Measurements from ENCODE around the gene USP25. TPM values are rescaled to one million over a fixed set of nuclear protein-coding genes. Genes with fewer than 3 reads are reported as not detected.

The USP25 gene
- total RNA-seq, 1 experiment from 2014 or later: 26.1 TPM

DNA sequence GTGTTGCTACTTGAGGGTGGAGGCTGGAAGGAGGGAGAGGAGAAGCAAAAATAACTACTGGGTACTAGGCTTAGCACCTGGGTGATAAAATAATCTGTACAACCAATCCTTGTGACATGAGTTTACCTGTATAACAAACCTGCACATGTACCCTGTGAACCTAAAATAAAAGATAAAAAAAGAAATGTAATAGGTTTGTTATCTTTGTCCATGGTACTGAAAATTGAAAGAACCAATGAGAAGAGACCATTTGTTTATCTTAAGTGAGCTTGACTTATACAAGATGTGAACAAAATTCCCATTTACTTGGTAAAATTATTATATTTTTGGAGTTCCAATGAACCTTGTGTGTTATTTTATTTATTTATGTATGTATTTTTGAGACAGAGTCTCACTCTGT lies 11.1 kb upstream of the USP25 start:
- DNase-seq (ENCODE audit: low read depth, low spot score) (no peak), ATAC-seq (no peak)
- CTCF ChIA-PET: no interaction called here
- Histone ChIP-seq H3K27me3 (ENCODE audit: control insufficient read depth, insufficient read depth, low read length) (no peaks in the 10 kb centered on the region), H3K4me1 (ENCODE audit: control insufficient read depth, insufficient read depth, low read length) (no peaks in the 10 kb centered on the region), H3K36me3 (ENCODE audit: control insufficient read depth, insufficient read depth, low read length) (no peaks in the 10 kb centered on the region), H3K27ac (ENCODE audit: low read length) (no peak overlapping the region), H3K9me3 (ENCODE audit: control insufficient read depth, insufficient read depth, low read depth, low read length) (no peaks in the 10 kb centered on the region), H3K4me3 (ENCODE audit: low read depth in 2 of 2, low read length in 2 of 2) (no peak overlapping the region)
- no TSS peak for BruUV-seq (replicated peaks)
- in situ Hi-C loops (cut with HindIII; ENCODE audit: low pct_unique_long_range_greater_than_20kb, low sequenced_read_pairs): no loop called here
- intact Hi-C loops (cut with micrococcal nuclease; ENCODE audit: unreplicated experiment): no loop called here
- TF ChIP-seq SIN3A (IDR thresholded peaks at IDR 0.05; ENCODE audit: borderline replicate concordance, insufficient read depth, low read depth, low read length): no peak
- TF ChIP-seq, protein P1, sequence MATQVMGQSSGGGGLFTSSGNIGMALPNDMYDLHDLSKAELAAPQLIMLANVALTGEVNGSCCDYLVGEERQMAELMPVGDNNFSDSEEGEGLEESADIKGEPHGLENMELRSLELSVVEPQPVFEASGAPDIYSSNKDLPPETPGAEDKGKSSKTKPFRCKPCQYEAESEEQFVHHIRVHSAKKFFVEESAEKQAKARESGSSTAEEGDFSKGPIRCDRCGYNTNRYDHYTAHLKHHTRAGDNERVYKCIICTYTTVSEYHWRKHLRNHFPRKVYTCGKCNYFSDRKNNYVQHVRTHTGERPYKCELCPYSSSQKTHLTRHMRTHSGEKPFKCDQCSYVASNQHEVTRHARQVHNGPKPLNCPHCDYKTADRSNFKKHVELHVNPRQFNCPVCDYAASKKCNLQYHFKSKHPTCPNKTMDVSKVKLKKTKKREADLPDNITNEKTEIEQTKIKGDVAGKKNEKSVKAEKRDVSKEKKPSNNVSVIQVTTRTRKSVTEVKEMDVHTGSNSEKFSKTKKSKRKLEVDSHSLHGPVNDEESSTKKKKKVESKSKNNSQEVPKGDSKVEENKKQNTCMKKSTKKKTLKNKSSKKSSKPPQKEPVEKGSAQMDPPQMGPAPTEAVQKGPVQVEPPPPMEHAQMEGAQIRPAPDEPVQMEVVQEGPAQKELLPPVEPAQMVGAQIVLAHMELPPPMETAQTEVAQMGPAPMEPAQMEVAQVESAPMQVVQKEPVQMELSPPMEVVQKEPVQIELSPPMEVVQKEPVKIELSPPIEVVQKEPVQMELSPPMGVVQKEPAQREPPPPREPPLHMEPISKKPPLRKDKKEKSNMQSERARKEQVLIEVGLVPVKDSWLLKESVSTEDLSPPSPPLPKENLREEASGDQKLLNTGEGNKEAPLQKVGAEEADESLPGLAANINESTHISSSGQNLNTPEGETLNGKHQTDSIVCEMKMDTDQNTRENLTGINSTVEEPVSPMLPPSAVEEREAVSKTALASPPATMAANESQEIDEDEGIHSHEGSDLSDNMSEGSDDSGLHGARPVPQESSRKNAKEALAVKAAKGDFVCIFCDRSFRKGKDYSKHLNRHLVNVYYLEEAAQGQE (IDR thresholded peaks at IDR 0.05; ENCODE audit: insufficient read depth in 1 of 2, low read depth in 2 of 2, low read length in 1 of 2): 0 out of 4 replicates have a peak, but pooled peaks of 1 of the 2 experiments have one; percentile 37
- POLR2A ChIA-PET: no interaction called here

DNA sequence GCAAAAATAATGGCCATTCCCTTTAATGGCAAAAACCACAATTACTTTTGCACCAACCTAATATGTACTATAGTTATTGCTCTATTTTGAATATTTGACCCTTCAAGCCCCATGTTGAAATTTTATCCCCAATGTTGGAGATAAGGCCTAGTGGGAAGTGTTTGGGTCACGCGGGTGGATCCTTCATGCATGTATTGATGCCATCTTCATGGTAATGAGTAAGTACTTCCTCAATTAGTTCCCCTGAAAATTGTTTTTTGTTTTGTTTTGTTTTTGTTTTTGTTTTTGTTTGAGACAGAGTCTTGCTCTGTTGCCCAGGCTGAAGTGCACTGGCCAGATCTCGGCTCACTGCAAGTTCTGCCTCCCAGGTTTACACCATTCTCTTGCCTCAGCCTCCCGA lies 9.8 kb upstream of the USP25 start:
- ATAC-seq: no peak
- in situ Hi-C loops (cut with HindIII; ENCODE audit: low pct_unique_long_range_greater_than_20kb, low sequenced_read_pairs) (no loop called here), intact Hi-C loops (cut with micrococcal nuclease; ENCODE audit: unreplicated experiment) (no loop called here)
- TF ChIP-seq TCF7L2 (IDR thresholded peaks at IDR 0.05; ENCODE audit: low read depth, low read length) (no peak), SIN3A (IDR thresholded peaks at IDR 0.05; ENCODE audit: borderline replicate concordance, insufficient read depth, low read depth, low read length) (no peak), POLR2AphosphoS5 (IDR thresholded peaks at IDR 0.05; ENCODE audit: low read depth, low read length) (no peak)
- TF ChIP-seq, protein P2, sequence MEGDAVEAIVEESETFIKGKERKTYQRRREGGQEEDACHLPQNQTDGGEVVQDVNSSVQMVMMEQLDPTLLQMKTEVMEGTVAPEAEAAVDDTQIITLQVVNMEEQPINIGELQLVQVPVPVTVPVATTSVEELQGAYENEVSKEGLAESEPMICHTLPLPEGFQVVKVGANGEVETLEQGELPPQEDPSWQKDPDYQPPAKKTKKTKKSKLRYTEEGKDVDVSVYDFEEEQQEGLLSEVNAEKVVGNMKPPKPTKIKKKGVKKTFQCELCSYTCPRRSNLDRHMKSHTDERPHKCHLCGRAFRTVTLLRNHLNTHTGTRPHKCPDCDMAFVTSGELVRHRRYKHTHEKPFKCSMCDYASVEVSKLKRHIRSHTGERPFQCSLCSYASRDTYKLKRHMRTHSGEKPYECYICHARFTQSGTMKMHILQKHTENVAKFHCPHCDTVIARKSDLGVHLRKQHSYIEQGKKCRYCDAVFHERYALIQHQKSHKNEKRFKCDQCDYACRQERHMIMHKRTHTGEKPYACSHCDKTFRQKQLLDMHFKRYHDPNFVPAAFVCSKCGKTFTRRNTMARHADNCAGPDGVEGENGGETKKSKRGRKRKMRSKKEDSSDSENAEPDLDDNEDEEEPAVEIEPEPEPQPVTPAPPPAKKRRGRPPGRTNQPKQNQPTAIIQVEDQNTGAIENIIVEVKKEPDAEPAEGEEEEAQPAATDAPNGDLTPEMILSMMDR (IDR thresholded peaks at IDR 0.05): no peak
- TF ChIP-seq, protein P1 (IDR thresholded peaks at IDR 0.05; ENCODE audit: insufficient read depth in 1 of 2, low read depth in 2 of 2, low read length in 1 of 2): no peak
- ChIA-PET POLR2A (no interaction called here), CTCF (no interaction called here)
- no peak for DNase-seq (ENCODE audit: low read depth, low spot score)
- no peak overlapping the region for H3K4me3 ChIP-seq (ENCODE audit: low read depth in 2 of 2, low read length in 2 of 2)
- H3K27ac ChIP-seq (ENCODE audit: low read length): no peak overlapping the region
- no peaks in the 10 kb centered on the region for H3K36me3 ChIP-seq (ENCODE audit: control insufficient read depth, insufficient read depth, low read length)
- no TSS peak for BruUV-seq (replicated peaks)
- no peaks in the 10 kb centered on the region for H3K27me3 ChIP-seq (ENCODE audit: control insufficient read depth, insufficient read depth, low read length)
- no peaks in the 10 kb centered on the region for H3K4me1 ChIP-seq (ENCODE audit: control insufficient read depth, insufficient read depth, low read length)
- no peaks in the 10 kb centered on the region for H3K9me3 ChIP-seq (ENCODE audit: control insufficient read depth, insufficient read depth, low read depth, low read length)

All from Panc1 (cell line).